DMS 273 (cell line): ENCODE measurements around the gene LARP4B.

Experiments
- DNase-seq: peaks from one replicate; lab custom pipeline; 2025; ENCODE audit not compliant: unreplicated experiment; lab: John Stamatoyannopoulos, UW

Gene LARP4B

GRCh38 chr10:926075-926698 lies 5.3 kb downstream of the LARP4B start:
- no peak for DNase-seq

- no peak for DNase-seq
Measured at GRCh38 chr10:924524-924859, 7.0 kb downstream of the LARP4B start.

- DNase-seq = no peak
Measured at GRCh38 chr10:923844-924523, 7.5 kb downstream of the LARP4B start.

GRCh38 chr10:921471-922414 lies 9.8 kb downstream of the LARP4B start:
- DNase-seq = no peak

GRCh38 chr10:920450-920849 lies 11.1 kb downstream of the LARP4B start:
- DNase-seq = no peak

- DNase-seq = no peak
Measured at GRCh38 chr10:919481-919880, 12.0 kb downstream of the LARP4B start.

- DNase-seq = no peak
Measured at GRCh38 chr10:917999-918398, 13.5 kb downstream of the LARP4B start.

- no peak for DNase-seq
Measured at GRCh38 chr10:917416-917720, 14.1 kb downstream of the LARP4B start.

GRCh38 chr10:916716-917415 lies 14.6 kb downstream of the LARP4B start:
- no peak for DNase-seq

GRCh38 chr10:909831-910230 lies 21.7 kb downstream of the LARP4B start:
- DNase-seq = no peak

GRCh38 chr10:905972-906371 lies 25.5 kb downstream of the LARP4B start:
- DNase-seq = no peak

GRCh38 chr10:905503-905902 lies 26.0 kb downstream of the LARP4B start:
- no peak for DNase-seq

GRCh38 chr10:904403-904802 lies 27.1 kb downstream of the LARP4B start:
- DNase-seq = no peak

- DNase-seq = no peak
Measured at GRCh38 chr10:898141-898540, 33.4 kb downstream of the LARP4B start.

GRCh38 chr10:896982-897381 lies 34.5 kb downstream of the LARP4B start:
- no peak for DNase-seq

- DNase-seq = no peak
Measured at GRCh38 chr10:895324-895723, 36.2 kb downstream of the LARP4B start.

- no peak for DNase-seq
Measured at GRCh38 chr10:878895-879294, 52.6 kb downstream of the LARP4B start.

GRCh38 chr10:878333-878759 lies 53.2 kb downstream of the LARP4B start:
- no peak for DNase-seq

GRCh38 chr10:876438-876837 lies 55.1 kb downstream of the LARP4B start:
- DNase-seq = no peak

GRCh38 chr10:873020-873419 lies 58.5 kb downstream of the LARP4B start:
- DNase-seq = no peak

GRCh38 chr10:871951-872403 lies 59.5 kb downstream of the LARP4B start:
- DNase-seq = no peak
